Measurements from ENCODE around the gene RMDN3.

The RMDN3 gene, protein sequence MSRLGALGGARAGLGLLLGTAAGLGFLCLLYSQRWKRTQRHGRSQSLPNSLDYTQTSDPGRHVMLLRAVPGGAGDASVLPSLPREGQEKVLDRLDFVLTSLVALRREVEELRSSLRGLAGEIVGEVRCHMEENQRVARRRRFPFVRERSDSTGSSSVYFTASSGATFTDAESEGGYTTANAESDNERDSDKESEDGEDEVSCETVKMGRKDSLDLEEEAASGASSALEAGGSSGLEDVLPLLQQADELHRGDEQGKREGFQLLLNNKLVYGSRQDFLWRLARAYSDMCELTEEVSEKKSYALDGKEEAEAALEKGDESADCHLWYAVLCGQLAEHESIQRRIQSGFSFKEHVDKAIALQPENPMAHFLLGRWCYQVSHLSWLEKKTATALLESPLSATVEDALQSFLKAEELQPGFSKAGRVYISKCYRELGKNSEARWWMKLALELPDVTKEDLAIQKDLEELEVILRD

GRCh38 chr15:40754883-40755811, at the start of gene RMDN3:
RMDN3 (minus strand) TSS chr15:40755254; CDS start chr15:40754783, 471 bp downstream.
- peaks cover 16% of the 10 kb centered on the region for H3K4me1 ChIP-seq (ENCODE audit: insufficient read depth, low read length)
- peaks cover 19% of the 10 kb centered on the region for H3K36me3 ChIP-seq (ENCODE audit: insufficient read depth, low read length)
- H3K4me3 ChIP-seq (ENCODE audit: low read length): peak within 1 kb of the TSS; percentile 89
- H2AFZ ChIP-seq (ENCODE audit: low read depth, low read length): peak within 1 kb of the TSS; percentile 95
- H3K9me3 ChIP-seq (ENCODE audit: low read length): no peaks in the 10 kb centered on the region
- no peaks in the 10 kb centered on the region for H3K27me3 ChIP-seq (ENCODE audit: insufficient read depth, low read length)

DNA sequence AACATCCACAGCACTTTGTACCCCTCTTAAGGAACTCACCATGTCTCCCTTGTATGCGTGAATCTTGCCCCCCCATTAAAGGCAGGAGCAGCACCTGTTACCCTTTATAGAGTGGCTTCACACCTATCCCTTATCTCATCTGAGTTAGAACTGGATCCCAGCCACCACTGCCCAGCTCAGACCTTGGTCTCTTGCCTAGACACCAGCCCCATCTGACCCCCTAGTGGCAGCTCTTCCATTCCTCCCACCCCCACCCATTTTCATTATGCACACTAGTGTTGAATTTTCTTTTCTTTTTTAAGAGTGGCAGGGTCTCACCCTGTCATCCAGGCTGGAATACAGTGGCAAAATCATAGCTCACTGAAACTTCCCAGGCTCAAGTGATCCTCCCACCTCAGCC, 48.6 kb upstream of the RMDN3 start:
- H2AFZ ChIP-seq (ENCODE audit: low read depth, low read length): no peak overlapping the region
- H3K27me3 ChIP-seq (ENCODE audit: insufficient read depth, low read length): no peaks in the 10 kb centered on the region
- H3K4me3 ChIP-seq (ENCODE audit: low read length): no peak overlapping the region
- H3K36me3 ChIP-seq (ENCODE audit: insufficient read depth, low read length): no peaks in the 10 kb centered on the region
- peaks cover 6% of the 10 kb centered on the region for H3K4me1 ChIP-seq (ENCODE audit: insufficient read depth, low read length)
- H3K9me3 ChIP-seq (ENCODE audit: low read length): no peaks in the 10 kb centered on the region

DNA sequence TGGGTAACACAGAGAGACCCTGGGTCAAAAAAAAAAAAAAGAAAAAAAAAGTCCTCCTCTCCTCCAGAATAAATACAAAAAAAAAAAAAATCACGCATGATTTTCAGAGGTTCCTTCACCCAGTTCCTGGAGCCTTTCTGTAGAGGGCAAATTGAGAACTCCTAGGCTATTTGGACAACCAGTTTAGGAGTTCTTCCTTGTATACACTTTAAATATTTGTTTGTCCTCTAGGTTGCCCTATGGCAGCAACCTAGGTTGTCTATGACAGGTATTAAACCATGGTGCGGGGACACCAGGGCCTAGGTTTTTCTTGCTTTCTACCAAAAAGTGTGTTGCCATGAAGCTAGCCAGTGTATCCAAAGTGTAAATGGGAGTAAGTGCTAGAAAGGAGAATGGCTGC, 48.0 kb upstream of the RMDN3 start:
- H3K9me3 ChIP-seq (ENCODE audit: low read length): no peaks in the 10 kb centered on the region
- no peak overlapping the region for H3K4me3 ChIP-seq (ENCODE audit: low read length)
- no peaks in the 10 kb centered on the region for H3K36me3 ChIP-seq (ENCODE audit: insufficient read depth, low read length)
- H3K27me3 ChIP-seq (ENCODE audit: insufficient read depth, low read length): no peaks in the 10 kb centered on the region
- H2AFZ ChIP-seq (ENCODE audit: low read depth, low read length): no peak overlapping the region
- peaks cover 12% of the 10 kb centered on the region for H3K4me1 ChIP-seq (ENCODE audit: insufficient read depth, low read length)

DNA sequence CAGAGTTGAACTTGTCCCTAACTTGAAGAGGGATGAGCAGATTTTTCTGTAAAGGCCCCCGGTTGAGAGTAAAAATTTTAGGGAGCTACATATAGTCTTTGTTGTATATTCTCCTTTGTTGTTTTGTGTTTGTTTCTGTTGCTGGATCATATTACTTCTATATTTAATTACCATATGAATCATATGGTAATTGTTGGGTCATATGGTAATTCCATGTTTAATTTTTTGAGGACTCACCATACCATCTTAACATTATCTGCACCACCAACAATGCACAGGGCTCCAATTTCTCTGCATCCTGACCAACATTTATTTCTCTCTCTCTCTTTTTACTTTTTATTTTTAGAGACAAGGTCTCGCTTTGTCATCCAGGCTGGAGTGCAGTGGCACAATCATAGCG, 44.5 kb upstream of the RMDN3 start:
- Histone ChIP-seq H3K9me3 (ENCODE audit: low read length) (no peaks in the 10 kb centered on the region), H3K36me3 (ENCODE audit: insufficient read depth, low read length) (no peaks in the 10 kb centered on the region), H2AFZ (ENCODE audit: low read depth, low read length) (no peak overlapping the region), H3K4me1 (ENCODE audit: insufficient read depth, low read length) (peaks cover 8% of the 10 kb centered on the region), H3K27me3 (ENCODE audit: insufficient read depth, low read length) (no peaks in the 10 kb centered on the region), H3K4me3 (ENCODE audit: low read length) (no peak overlapping the region)

DNA sequence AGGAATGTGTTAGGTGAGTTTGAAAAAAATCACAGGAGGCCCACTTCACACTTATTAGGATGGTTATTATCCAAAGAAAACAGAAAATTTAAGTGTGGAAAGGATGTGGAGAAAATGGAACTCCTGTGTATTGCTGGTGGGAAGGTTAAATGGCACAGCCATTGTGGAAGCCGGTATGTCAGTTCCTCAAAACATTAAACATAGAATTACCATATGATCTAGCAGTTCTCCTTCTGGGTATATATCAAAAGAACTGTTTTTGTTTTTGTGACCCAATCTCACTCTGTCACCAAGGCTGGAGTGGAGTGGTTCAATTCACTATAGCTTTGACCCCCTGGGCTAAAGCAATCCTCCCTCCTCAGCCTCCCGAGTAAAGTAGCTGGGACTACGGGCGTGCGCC, 41.5 kb upstream of the RMDN3 start:
- no peaks in the 10 kb centered on the region for H3K9me3 ChIP-seq (ENCODE audit: low read length)
- no peak overlapping the region for H3K4me3 ChIP-seq (ENCODE audit: low read length)
- H3K36me3 ChIP-seq (ENCODE audit: insufficient read depth, low read length): no peaks in the 10 kb centered on the region
- H3K4me1 ChIP-seq (ENCODE audit: insufficient read depth, low read length): peaks cover 8% of the 10 kb centered on the region
- no peaks in the 10 kb centered on the region for H3K27me3 ChIP-seq (ENCODE audit: insufficient read depth, low read length)
- H2AFZ ChIP-seq (ENCODE audit: low read depth, low read length): no peak overlapping the region

DNA sequence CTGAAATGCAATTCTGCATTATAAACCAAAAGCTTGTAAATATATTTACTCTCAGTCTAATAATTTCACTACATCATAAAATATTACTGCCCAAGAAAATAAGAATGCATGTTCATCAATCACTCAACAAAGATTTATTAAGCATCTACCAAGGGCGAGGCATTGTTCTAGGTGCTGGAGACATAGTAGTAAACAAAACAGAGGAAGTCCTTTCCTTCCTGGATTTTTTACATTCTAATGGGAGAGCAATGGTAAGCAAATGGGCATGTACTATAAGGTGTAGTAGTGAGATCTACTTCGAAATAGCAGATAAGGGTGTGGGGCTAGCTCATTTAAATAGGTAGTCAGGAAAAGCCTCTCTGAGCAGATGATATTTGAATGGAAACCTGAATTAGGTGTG, 41.0 kb upstream of the RMDN3 start:
- no peaks in the 10 kb centered on the region for H3K36me3 ChIP-seq (ENCODE audit: insufficient read depth, low read length)
- no peak overlapping the region for H3K4me3 ChIP-seq (ENCODE audit: low read length)
- H2AFZ ChIP-seq (ENCODE audit: low read depth, low read length): no peak overlapping the region
- H3K9me3 ChIP-seq (ENCODE audit: low read length): no peaks in the 10 kb centered on the region
- peaks cover 8% of the 10 kb centered on the region for H3K4me1 ChIP-seq (ENCODE audit: insufficient read depth, low read length)
- H3K27me3 ChIP-seq (ENCODE audit: insufficient read depth, low read length): no peaks in the 10 kb centered on the region

GRCh38 chr15:40793216-40793989, 38.3 kb upstream of the RMDN3 start:
- no peaks in the 10 kb centered on the region for H3K9me3 ChIP-seq (ENCODE audit: low read length)
- no peak overlapping the region for H3K4me3 ChIP-seq (ENCODE audit: low read length)
- H3K27me3 ChIP-seq (ENCODE audit: insufficient read depth, low read length): no peaks in the 10 kb centered on the region
- H3K4me1 ChIP-seq (ENCODE audit: insufficient read depth, low read length): peaks cover 5% of the 10 kb centered on the region
- no peak overlapping the region for H2AFZ ChIP-seq (ENCODE audit: low read depth, low read length)
- peaks cover 3% of the 10 kb centered on the region for H3K36me3 ChIP-seq (ENCODE audit: insufficient read depth, low read length)

- Histone ChIP-seq H3K27me3 (ENCODE audit: insufficient read depth, low read length) (no peaks in the 10 kb centered on the region), H3K9me3 (ENCODE audit: low read length) (no peaks in the 10 kb centered on the region), H2AFZ (ENCODE audit: low read depth, low read length) (no peak overlapping the region), H3K4me3 (ENCODE audit: low read length) (no peak overlapping the region), H3K36me3 (ENCODE audit: insufficient read depth, low read length) (peaks cover 3% of the 10 kb centered on the region), H3K4me1 (ENCODE audit: insufficient read depth, low read length) (no peaks in the 10 kb centered on the region)
Observed at GRCh38 chr15:40792394-40792793, 37.3 kb upstream of the RMDN3 start.

DNA sequence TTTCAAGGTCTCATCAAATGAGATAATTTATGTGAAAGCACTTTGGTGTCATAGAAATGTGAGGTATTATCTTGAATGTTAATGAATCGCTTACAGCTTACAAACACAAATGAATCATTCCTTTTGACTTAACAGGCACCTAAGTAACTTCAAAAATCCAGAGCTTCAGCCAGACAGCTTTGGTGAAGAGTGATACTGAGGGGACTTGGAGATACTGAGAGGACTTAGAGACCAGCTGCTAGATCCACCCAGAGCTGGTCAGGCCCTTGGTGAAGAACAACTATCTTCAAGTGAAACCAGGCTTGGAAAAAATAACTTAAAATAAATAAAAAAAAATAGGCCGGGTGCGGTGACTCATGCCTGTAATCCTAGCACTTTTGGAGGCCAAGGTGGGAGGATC, 35.7 kb upstream of the RMDN3 start:
- Histone ChIP-seq H3K4me3 (ENCODE audit: low read length) (no peak overlapping the region), H2AFZ (ENCODE audit: low read depth, low read length) (no peak overlapping the region), H3K9me3 (ENCODE audit: low read length) (no peaks in the 10 kb centered on the region), H3K36me3 (ENCODE audit: insufficient read depth, low read length) (peaks cover 3% of the 10 kb centered on the region), H3K27me3 (ENCODE audit: insufficient read depth, low read length) (no peaks in the 10 kb centered on the region), H3K4me1 (ENCODE audit: insufficient read depth, low read length) (no peaks in the 10 kb centered on the region)

DNA sequence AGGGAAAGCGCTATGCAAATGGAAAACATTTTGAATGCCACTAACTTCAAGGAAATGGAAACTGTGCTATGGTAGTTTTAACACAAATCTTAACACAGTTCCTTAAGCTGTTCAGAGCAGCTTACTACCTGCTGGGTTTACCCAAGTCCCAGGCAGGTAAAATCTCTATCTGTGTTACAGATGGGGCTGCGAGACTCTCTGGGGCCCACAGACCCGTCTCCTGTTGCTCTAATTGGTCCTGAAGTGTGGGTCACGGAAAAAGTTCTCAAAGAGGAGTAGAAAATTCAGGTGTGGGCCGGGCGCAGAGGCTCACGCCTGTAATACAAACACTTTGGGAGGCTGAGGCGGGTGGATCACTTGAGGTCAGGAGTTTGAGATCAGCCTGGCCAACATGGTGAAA, 34.9 kb upstream of the RMDN3 start:
- Histone ChIP-seq H3K36me3 (ENCODE audit: insufficient read depth, low read length) (peaks cover 3% of the 10 kb centered on the region), H3K4me3 (ENCODE audit: low read length) (no peak overlapping the region), H2AFZ (ENCODE audit: low read depth, low read length) (no peak overlapping the region), H3K27me3 (ENCODE audit: insufficient read depth, low read length) (no peaks in the 10 kb centered on the region), H3K9me3 (ENCODE audit: low read length) (no peaks in the 10 kb centered on the region), H3K4me1 (ENCODE audit: insufficient read depth, low read length) (no peaks in the 10 kb centered on the region)

DNA sequence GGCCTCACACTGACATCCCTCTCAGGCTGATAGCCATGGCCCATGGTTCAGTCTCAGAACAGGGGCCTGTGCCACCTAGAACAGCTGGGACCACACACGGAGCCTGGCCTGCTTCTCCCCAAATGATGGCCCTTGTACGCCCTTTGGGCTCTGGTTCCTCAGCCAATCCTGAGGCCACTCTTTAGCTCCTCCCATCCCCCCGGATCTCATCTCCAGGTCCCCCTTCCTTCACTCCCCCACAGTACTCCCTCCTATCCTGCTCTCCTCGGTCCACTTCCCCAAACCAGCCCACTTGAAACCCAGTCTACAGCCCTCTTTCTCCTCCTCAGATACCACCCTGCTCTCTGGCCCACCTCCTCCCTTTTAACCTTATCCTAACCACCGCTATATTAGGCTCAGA, 34.1 kb upstream of the RMDN3 start:
- Histone ChIP-seq H2AFZ (ENCODE audit: low read depth, low read length) (no peak overlapping the region), H3K9me3 (ENCODE audit: low read length) (no peaks in the 10 kb centered on the region), H3K4me3 (ENCODE audit: low read length) (no peak overlapping the region), H3K36me3 (ENCODE audit: insufficient read depth, low read length) (peaks cover 3% of the 10 kb centered on the region), H3K27me3 (ENCODE audit: insufficient read depth, low read length) (no peaks in the 10 kb centered on the region), H3K4me1 (ENCODE audit: insufficient read depth, low read length) (no peaks in the 10 kb centered on the region)

- Histone ChIP-seq H3K36me3 (ENCODE audit: insufficient read depth, low read length) (peaks cover 3% of the 10 kb centered on the region), H3K4me1 (ENCODE audit: insufficient read depth, low read length) (no peaks in the 10 kb centered on the region)
Observed at GRCh38 chr15:40787991-40788390, 32.9 kb upstream of the RMDN3 start.

More at GRCh38 chr15:40787991-40788390, 32.9 kb upstream of the RMDN3 start:
- H2AFZ ChIP-seq (ENCODE audit: low read depth, low read length): no peak overlapping the region
- H3K9me3 ChIP-seq (ENCODE audit: low read length): no peaks in the 10 kb centered on the region
- no peaks in the 10 kb centered on the region for H3K27me3 ChIP-seq (ENCODE audit: insufficient read depth, low read length)
- H3K4me3 ChIP-seq (ENCODE audit: low read length): no peak overlapping the region
